Neural cell (in vitro differentiated cells): ENCODE measurements around the gene TDP1. TPM values are rescaled to one million over a fixed set of nuclear protein-coding genes. Genes with fewer than 3 reads are reported as not detected.

Experiments
- H2AFZ ChIP-seq: fragments of 200-600, 300-800 bp; sonication (generic), shearing (Covaris generic); 2 replicates; pipeline ENCODE4 v1.6.0; 2014; ENCODE audit warnings: low read depth, mild to moderate bottlenecking, antibody characterized with exemption, low read length, moderate library complexity
- H3F3A ChIP-seq: fragments of 200-600 bp; shearing (Covaris generic); 2 replicates; pipeline ENCODE4 v1.6.1; 2016; ENCODE audit warnings: mild to moderate bottlenecking, moderate library complexity, mixed read lengths, antibody characterized with exemption, low read length; ENCODE audit not compliant: insufficient read depth, poor library complexity, severe bottlenecking
- H3K27ac ChIP-seq: fragments of 200-600, 300-800 bp; sonication (generic), shearing (Covaris generic); 2 replicates; pipeline ENCODE4 v1.5.1; 2014; ENCODE audit warnings: mild to moderate bottlenecking, low read length, moderate library complexity
- H3K27me3 ChIP-seq: fragments of 300-800, 200-600 bp; sonication (generic), shearing (Covaris generic); 2 replicates; pipeline ENCODE4 v1.6.0; 2014; ENCODE audit warnings: mild to moderate bottlenecking, low read depth, low read length, moderate library complexity; ENCODE audit not compliant: insufficient read depth
- H3K36me3 ChIP-seq: fragments of 300-800, 200-600 bp; sonication (generic), shearing (Covaris generic); 2 replicates; pipeline ENCODE4 v1.5.1; 2014; ENCODE audit warnings: mild to moderate bottlenecking, antibody characterized with exemption, low read length, moderate library complexity; ENCODE audit not compliant: insufficient read depth
- H3K4me2 ChIP-seq: fragments of 300-800, 200-600 bp; sonication (generic), shearing (Covaris generic); 2 replicates; pipeline ENCODE4 v1.6.0; 2014; ENCODE audit warnings: mild to moderate bottlenecking, low read length
- H3K4me3 ChIP-seq: fragments of 300-800, 200-600 bp; sonication (generic), shearing (Covaris generic); 2 replicates; pipeline ENCODE4 v1.5.1; 2014; ENCODE audit warnings: mild to moderate bottlenecking, low read length, moderate library complexity
- H3K79me2 ChIP-seq: fragments of 200-600 bp; shearing (Covaris generic); replicated peaks from 2 replicates; pipeline ENCODE4 v1.6.0; 2014; ENCODE audit warnings: mild to moderate bottlenecking, low read length, moderate library complexity; ENCODE audit not compliant: insufficient read depth
- H3K9ac ChIP-seq: fragments of 300-800, 200-600 bp; sonication (generic), shearing (Covaris generic); 2 replicates; pipeline ENCODE4 v1.6.1; 2016; ENCODE audit warnings: mild to moderate bottlenecking, low read length, mixed read lengths
- H3K9me2 ChIP-seq: fragments of 200-600 bp; shearing (Covaris generic); 2 replicates; pipeline ENCODE4 v1.6.1; 2016; ENCODE audit warnings: mild to moderate bottlenecking, low read length, mixed read lengths; ENCODE audit not compliant: insufficient read depth
- H3K9me3 ChIP-seq: fragments of 200-600, 300-800 bp; sonication (generic), shearing (Covaris generic); 2 replicates; pipeline ENCODE4 v1.6.1; 2016; ENCODE audit warnings: mild to moderate bottlenecking, mixed run types, low read length, moderate library complexity, mixed read lengths
- H4K20me1 ChIP-seq: fragments of 200-600 bp; shearing (Covaris generic); 2 replicates; pipeline ENCODE4 v1.6.1; 2016; ENCODE audit warnings: mild to moderate bottlenecking, mixed run types; ENCODE audit not compliant: insufficient read depth
- EP300 ChIP-seq: fragments of 450-650 bp; conservative IDR thresholded peaks from 2 replicates; pipeline ENCODE4 v1.6.1; 2014; ENCODE audit warnings: antibody characterized with exemption, mild to moderate bottlenecking, moderate library complexity; ENCODE audit not compliant: poor library complexity, severe bottlenecking
- EZH2 ChIP-seq: fragments of 200-600, 300-800 bp; shearing (Covaris generic), sonication (generic); IDR thresholded peaks from 2 replicates; pipeline ENCODE4 v1.6.1; 2014; ENCODE audit warnings: antibody characterized with exemption, low read length, borderline replicate concordance, mild to moderate bottlenecking; ENCODE audit not compliant: insufficient read depth, poor library complexity, severe bottlenecking
- MXI1 ChIP-seq: fragments of 450-650 bp; conservative IDR thresholded peaks from 2 replicates; pipeline ENCODE4 v1.6.1; 2014; ENCODE audit warnings: antibody characterized with exemption, mild to moderate bottlenecking; ENCODE audit not compliant: poor library complexity, severe bottlenecking
- POLR2AphosphoS5 ChIP-seq: IDR thresholded peaks from 2 replicates; pipeline ENCODE4 v1.6.1; 2012
- RAD21 ChIP-seq: fragments of 450-650 bp; conservative IDR thresholded peaks from 2 replicates; pipeline ENCODE4 v1.6.1; 2014; ENCODE audit warnings: antibody characterized with exemption, mild to moderate bottlenecking, moderate library complexity
- SMC3 ChIP-seq: fragments of 450-650 bp; conservative IDR thresholded peaks from 2 replicates; pipeline ENCODE4 v1.6.1; 2014; ENCODE audit warnings: antibody characterized with exemption, mild to moderate bottlenecking, moderate library complexity; ENCODE audit not compliant: poor library complexity
- TAF1 ChIP-seq: IDR thresholded peaks from 2 replicates; pipeline ENCODE4 v1.6.1; 2012; ENCODE audit warnings: low read depth
- polyA plus RNA-seq: library from polyadenylated mRNA; depleted of rRNA; stranded (reverse); fragments of >200 nt; gene quantifications from 2 replicates; pipeline ENCODE4 v1.2.3, GENCODE V29; 2014
- TF ChIP-seq, protein P1 (sequence below): fragments of 450-650 bp; IDR thresholded peaks from 2 replicates; pipeline ENCODE4 v1.5.1; 2014; ENCODE audit warnings: antibody characterized with exemption, mild to moderate bottlenecking, moderate library complexity; ENCODE audit not compliant: poor library complexity, severe bottlenecking
- TF ChIP-seq, protein P2 (sequence below): IDR thresholded peaks from 2 replicates; pipeline ENCODE4 v1.6.1; 2012; ENCODE audit warnings: borderline replicate concordance

TDP1 gene
- polyA plus RNA-seq, 1 donor from 2014 or later: 29.1 TPM

DNA sequence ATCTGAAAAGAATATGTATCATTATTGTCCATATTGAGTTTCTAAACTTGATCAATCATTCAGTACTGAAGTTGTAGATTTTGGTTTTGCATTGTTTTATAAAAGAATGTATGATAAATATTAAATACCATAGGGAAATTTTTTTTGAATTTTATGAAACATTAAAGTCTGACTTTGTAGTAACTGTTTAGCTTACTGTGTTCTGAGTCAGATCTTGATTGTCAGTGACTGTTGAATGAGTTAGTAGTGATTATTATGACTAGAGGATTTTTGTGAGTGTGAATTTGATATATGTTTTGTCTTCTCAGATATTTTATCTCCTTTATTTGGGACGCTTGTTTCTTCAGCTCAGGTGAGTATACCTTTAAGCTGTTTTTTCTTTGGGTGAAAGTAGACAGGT is 10.1 kb downstream of the TDP1 start:
- H3K9ac ChIP-seq: no peak overlapping the region
- H3K27me3 ChIP-seq: no peaks in the 10 kb centered on the region
- no peaks in the 10 kb centered on the region for H3K9me3 ChIP-seq

DNA sequence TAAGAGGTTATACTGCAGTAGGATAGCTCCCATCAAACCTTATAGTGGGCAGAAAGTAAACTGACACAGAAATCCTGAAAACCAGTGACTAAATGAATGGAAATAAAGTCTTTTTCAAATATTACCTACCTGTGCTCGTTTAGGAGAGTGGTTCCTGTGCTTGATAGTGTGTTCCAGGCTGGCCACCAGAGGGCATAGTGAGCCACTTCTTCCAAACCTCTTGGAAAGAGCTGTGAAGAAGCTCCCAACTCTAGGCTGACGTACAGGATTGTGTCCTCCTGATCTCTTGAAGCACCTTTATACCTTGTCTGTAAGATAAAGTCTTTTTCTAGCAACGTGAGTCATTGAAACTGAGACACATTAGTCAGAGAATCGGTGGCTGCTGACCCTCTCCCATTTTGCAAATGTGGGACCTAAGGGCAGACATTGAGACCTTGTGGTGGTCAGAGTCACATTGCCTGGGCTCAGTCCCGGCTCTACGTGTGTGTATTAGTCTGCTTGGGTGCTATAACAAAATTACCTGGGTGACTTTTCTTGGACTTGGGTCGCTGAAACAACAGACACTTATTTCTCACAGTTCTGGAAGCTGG is 17.6 kb downstream of the TDP1 start:
- H3K4me3 ChIP-seq: no peak overlapping the region
- no peaks in the 10 kb centered on the region for H3F3A ChIP-seq
- TF ChIP-seq, protein P1, sequence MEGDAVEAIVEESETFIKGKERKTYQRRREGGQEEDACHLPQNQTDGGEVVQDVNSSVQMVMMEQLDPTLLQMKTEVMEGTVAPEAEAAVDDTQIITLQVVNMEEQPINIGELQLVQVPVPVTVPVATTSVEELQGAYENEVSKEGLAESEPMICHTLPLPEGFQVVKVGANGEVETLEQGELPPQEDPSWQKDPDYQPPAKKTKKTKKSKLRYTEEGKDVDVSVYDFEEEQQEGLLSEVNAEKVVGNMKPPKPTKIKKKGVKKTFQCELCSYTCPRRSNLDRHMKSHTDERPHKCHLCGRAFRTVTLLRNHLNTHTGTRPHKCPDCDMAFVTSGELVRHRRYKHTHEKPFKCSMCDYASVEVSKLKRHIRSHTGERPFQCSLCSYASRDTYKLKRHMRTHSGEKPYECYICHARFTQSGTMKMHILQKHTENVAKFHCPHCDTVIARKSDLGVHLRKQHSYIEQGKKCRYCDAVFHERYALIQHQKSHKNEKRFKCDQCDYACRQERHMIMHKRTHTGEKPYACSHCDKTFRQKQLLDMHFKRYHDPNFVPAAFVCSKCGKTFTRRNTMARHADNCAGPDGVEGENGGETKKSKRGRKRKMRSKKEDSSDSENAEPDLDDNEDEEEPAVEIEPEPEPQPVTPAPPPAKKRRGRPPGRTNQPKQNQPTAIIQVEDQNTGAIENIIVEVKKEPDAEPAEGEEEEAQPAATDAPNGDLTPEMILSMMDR: peak; percentile 85
- TF ChIP-seq MXI1 (peak; percentile 17), EZH2 (no peak), EP300 (no peak), RAD21 (peak; percentile 80), SMC3 (peak; percentile 88), TAF1 (no peak), POLR2AphosphoS5 (no peak)
- TF ChIP-seq, protein P2, sequence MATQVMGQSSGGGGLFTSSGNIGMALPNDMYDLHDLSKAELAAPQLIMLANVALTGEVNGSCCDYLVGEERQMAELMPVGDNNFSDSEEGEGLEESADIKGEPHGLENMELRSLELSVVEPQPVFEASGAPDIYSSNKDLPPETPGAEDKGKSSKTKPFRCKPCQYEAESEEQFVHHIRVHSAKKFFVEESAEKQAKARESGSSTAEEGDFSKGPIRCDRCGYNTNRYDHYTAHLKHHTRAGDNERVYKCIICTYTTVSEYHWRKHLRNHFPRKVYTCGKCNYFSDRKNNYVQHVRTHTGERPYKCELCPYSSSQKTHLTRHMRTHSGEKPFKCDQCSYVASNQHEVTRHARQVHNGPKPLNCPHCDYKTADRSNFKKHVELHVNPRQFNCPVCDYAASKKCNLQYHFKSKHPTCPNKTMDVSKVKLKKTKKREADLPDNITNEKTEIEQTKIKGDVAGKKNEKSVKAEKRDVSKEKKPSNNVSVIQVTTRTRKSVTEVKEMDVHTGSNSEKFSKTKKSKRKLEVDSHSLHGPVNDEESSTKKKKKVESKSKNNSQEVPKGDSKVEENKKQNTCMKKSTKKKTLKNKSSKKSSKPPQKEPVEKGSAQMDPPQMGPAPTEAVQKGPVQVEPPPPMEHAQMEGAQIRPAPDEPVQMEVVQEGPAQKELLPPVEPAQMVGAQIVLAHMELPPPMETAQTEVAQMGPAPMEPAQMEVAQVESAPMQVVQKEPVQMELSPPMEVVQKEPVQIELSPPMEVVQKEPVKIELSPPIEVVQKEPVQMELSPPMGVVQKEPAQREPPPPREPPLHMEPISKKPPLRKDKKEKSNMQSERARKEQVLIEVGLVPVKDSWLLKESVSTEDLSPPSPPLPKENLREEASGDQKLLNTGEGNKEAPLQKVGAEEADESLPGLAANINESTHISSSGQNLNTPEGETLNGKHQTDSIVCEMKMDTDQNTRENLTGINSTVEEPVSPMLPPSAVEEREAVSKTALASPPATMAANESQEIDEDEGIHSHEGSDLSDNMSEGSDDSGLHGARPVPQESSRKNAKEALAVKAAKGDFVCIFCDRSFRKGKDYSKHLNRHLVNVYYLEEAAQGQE: no peak
- no peaks in the 10 kb centered on the region for H4K20me1 ChIP-seq
- H3K9ac ChIP-seq: no peak overlapping the region
- no peak overlapping the region for H3K4me2 ChIP-seq
- no peaks in the 10 kb centered on the region for H3K27me3 ChIP-seq
- no peaks in the 10 kb centered on the region for H3K9me2 ChIP-seq
- H3K9me3 ChIP-seq: no peaks in the 10 kb centered on the region
- no peak overlapping the region for H3K27ac ChIP-seq
- no peaks in the 10 kb centered on the region for H3K79me2 ChIP-seq
- H2AFZ ChIP-seq: no peak overlapping the region
- no peaks in the 10 kb centered on the region for H3K36me3 ChIP-seq

More for the DNA sequence above, 10.1 kb downstream of the TDP1 start:
- Histone ChIP-seq H3K4me2 (no peak overlapping the region), H3K79me2 (peaks cover 12% of the 10 kb centered on the region), H3K9me2 (no peaks in the 10 kb centered on the region), H2AFZ (no peak overlapping the region), H3K36me3 (no peaks in the 10 kb centered on the region), H3K4me3 (no peak overlapping the region), H3F3A (no peaks in the 10 kb centered on the region), H4K20me1 (no peaks in the 10 kb centered on the region), H3K27ac (no peak overlapping the region)
- TF ChIP-seq POLR2AphosphoS5 (no peak), RAD21 (no peak), MXI1 (no peak), EP300 (no peak), SMC3 (no peak), TAF1 (no peak), EZH2 (no peak)
- TF ChIP-seq, protein P1: no peak
- TF ChIP-seq, protein P2: no peak
